Esophagus (tissue), 2 donors: ENCODE data around the gene POLD4. TPM values are rescaled to one million over a fixed set of nuclear protein-coding genes. Genes with fewer than 3 reads are reported as not detected.

Experiments
- H3K27ac ChIP-seq, 2 donors: one replicate each; pipeline ENCODE4 v1.5.1; 2013; ENCODE audit warnings: low read depth in 2 of 2, mild to moderate bottlenecking in 2 of 2, inconsistent platforms in 1 of 2, low read length in 1 of 2, moderate library complexity in 1 of 2
- H3K27me3 ChIP-seq, 2 donors: one replicate each; pipeline ENCODE4 v1.6.1; 2013; ENCODE audit warnings: low read length in 2 of 2, control low read depth in 1 of 2, mild to moderate bottlenecking in 1 of 2; ENCODE audit not compliant: insufficient read depth in 2 of 2, control insufficient read depth in 1 of 2
- H3K36me3 ChIP-seq, 2 donors: one replicate each; pipeline ENCODE4 v1.6.1; 2013; ENCODE audit warnings: low read length in 1 of 2; ENCODE audit not compliant: control insufficient read depth in 2 of 2, insufficient read depth in 2 of 2
- H3K4me1 ChIP-seq, 2 donors: one replicate each; pipeline ENCODE4 v1.6.1; 2013; ENCODE audit warnings: low read length in 1 of 2; ENCODE audit not compliant: control insufficient read depth in 2 of 2, insufficient read depth in 2 of 2
- H3K4me3 ChIP-seq, 2 donors: one replicate each; pipeline ENCODE4 v1.5.1; 2013; ENCODE audit warnings: low read length in 2 of 2, mild to moderate bottlenecking in 2 of 2, low read depth in 1 of 2, moderate library complexity in 1 of 2
- H3K9me3 ChIP-seq, 2 donors: one replicate each; pipeline ENCODE4 v1.6.1; 2013; ENCODE audit warnings: mild to moderate bottlenecking in 2 of 2, low read depth in 1 of 2, low read length in 1 of 2, moderate library complexity in 1 of 2; ENCODE audit not compliant: control insufficient read depth in 2 of 2, insufficient read depth in 1 of 2
- WGBS, 2 donors: extraction: QIAGEN DNeasy Blood & Tissue Kit; methylation state at CpG; one replicate each; pipeline ENCODE4 v1.1.7; 2013; 5-methylcytosine and 5-hydroxymethylcytosine counted together
- polyA plus RNA-seq, 2 donors: library from polyadenylated mRNA; stranded (reverse); fragments of 200-250 nt; gene quantifications; one replicate each; pipeline ENCODE4 v1.2.3, GENCODE V29; 2013
- donor health status: healthy with polysubstance abuse.
- donor health status: Bipolar disorder and iron deficiency.

The POLD4 gene
- polyA plus RNA-seq, 2 donors: 112 to 114 TPM

DNA sequence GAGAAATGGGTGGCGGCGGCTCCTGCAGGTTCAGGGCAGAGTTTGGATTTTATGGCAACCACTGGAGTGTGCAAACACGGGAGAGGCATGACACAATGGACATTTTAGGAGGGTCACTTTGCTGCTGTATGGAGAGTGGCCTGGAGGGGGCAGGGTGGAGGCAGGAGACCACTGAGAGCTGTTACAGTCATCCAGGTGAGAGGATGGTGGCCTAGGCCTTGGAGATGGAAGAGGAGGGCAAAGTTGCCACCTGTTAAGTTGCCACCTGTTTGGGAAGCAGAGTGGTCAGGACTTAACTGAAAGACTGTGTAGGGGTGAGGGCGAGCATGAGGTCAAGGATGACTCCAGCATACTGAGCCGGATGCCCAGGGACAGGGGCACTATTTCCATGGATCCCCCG is 36.1 kb upstream of the POLD4 start:
- no peaks in the 10 kb centered on the region for H3K9me3 ChIP-seq
- no peak overlapping the region for H3K27ac ChIP-seq
- H3K4me1 ChIP-seq: peaks cover 2 to 12% of the 10 kb centered on the region in 2 donors
- peaks cover 0 to 8% of the 10 kb centered on the region in 2 donors for H3K36me3 ChIP-seq
- H3K4me3 ChIP-seq: no peak overlapping the region
- H3K27me3 ChIP-seq: no peaks in the 10 kb centered on the region
- 65 to 74% methylated on average over 6 of the region's 6 CpGs for WGBS, 2 donors

DNA sequence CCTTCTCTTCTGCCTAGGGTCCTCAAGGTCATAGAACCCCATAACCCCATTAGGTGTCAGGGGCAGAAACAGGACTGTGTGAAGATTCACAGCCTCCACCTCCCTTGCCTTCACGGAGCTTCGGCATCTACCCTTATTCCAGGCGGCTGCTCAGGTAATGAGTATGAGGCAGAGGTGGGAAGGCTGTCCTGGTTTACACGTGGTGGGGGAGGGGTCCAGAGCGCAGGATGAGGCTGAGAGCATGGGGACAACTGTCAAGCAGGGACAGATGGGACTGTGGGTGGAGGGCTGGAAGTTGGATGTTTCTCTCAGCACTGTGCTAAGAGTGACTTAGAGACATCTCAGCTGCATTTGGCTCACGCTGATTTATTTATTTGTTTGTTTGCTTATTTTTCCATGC is 34.2 kb upstream of the POLD4 start:
- no peak overlapping the region for H3K4me3 ChIP-seq
- no peaks in the 10 kb centered on the region for H3K36me3 ChIP-seq
- peaks cover 2 to 7% of the 10 kb centered on the region in 2 donors for H3K4me1 ChIP-seq
- no peaks in the 10 kb centered on the region for H3K27me3 ChIP-seq
- no peaks in the 10 kb centered on the region for H3K9me3 ChIP-seq
- H3K27ac ChIP-seq: no peak overlapping the region
- whole genome bisulfite sequencing, 2 donors: 64 to 71% methylated on average over 6 of the region's 6 CpGs

DNA sequence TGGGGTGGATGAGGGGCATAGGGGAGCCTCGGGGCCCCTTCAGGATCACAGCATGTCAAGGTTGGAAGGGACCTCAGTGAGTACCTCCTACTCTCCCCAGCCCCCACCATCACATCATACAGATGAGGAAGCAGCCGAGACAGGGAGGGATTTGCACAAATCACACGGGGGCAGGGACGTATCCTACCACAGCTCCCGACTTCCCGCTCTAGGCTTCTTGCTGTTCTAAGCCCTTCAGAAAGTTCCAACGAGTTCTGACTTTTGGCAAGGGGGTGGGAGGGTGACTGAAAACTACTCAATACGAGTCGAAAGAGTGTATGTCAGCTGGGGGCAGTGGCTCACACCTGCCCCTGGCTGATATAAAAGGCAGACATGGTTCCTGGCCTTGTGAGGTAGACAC is 33.7 kb upstream of the POLD4 start:
- Histone ChIP-seq H3K9me3 (no peaks in the 10 kb centered on the region), H3K27ac (no peak overlapping the region), H3K4me3 (no peak overlapping the region), H3K27me3 (no peaks in the 10 kb centered on the region), H3K4me1 (peaks cover 2 to 4% of the 10 kb centered on the region in 2 donors), H3K36me3 (no peaks in the 10 kb centered on the region)
- WGBS, 2 donors: 48 to 51% methylated on average over 9 of the region's 9 CpGs

GRCh38 chr11:67384851-67385366 is 31.6 kb upstream of the POLD4 start:
- Histone ChIP-seq H3K27me3 (no peaks in the 10 kb centered on the region), H3K4me1 (peaks cover 2 to 7% of the 10 kb centered on the region in 2 donors), H3K4me3 (no peak overlapping the region), H3K9me3 (no peaks in the 10 kb centered on the region), H3K27ac (no peak overlapping the region), H3K36me3 (no peaks in the 10 kb centered on the region)
- WGBS, 2 donors: 41 to 46% methylated on average over 3 of the region's 3 CpGs

- Histone ChIP-seq H3K4me1 (peaks cover 2 to 13% of the 10 kb centered on the region in 2 donors), H3K27ac (no peak overlapping the region), H3K4me3 (no peak overlapping the region), H3K36me3 (no peaks in the 10 kb centered on the region), H3K27me3 (no peaks in the 10 kb centered on the region), H3K9me3 (no peaks in the 10 kb centered on the region)
- WGBS, 2 donors: 38 to 39% methylated on average over 16 of the region's 16 CpGs
Observed at GRCh38 chr11:67382276-67383136, 29.2 kb upstream of the POLD4 start.

DNA sequence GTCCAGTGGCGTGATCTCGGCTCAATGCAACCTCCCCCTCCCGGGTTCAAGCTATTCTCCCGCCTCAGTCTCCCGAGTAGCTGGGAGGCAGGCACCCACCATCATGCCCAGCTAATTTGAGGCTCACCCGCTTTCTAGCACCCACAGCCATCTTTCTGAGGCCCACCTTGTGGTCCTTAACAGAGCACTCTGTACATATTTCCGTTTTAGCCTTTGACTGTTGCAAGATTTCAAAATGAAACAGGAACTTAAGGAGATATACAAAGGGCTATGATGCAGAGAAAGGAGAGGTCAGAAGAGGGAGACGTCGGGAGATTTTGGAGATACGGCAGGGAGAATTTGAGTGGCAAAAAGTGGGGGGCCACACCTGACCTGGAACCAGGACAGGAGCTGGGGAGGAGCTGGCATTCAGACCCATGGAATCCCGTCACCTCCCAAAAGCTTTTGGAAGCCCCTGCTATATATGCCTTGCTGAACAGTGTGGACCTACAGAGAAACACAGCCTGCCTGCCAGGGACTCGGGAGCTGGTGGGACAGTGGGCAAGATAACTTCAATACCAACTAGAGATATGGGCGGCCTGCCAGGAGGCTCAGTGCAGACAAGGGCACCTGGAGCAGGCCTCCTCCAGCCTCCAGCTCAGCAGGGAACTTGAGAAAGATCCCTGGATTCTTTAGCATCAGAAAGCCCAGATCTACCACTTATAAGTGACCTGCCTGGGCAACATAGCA is 28.1 kb upstream of the POLD4 start:
- 77 to 81% methylated on average over 13 of the region's 13 CpGs for WGBS, 2 donors
- H3K27ac ChIP-seq: peak overlapping the region in 1 of 2 donors; percentile 39

GRCh38 chr11:67379061-67380058 is 26.0 kb upstream of the POLD4 start:
- H3K4me3 ChIP-seq: no peak overlapping the region
- peaks cover 3 to 19% of the 10 kb centered on the region in 2 donors for H3K4me1 ChIP-seq
- H3K27me3 ChIP-seq: no peaks in the 10 kb centered on the region
- peak overlapping the region in 1 of 2 donors; percentile 78 for H3K27ac ChIP-seq
- 46 to 51% methylated on average over 21 to 23 of the region's 23 CpGs for WGBS, 2 donors
- H3K9me3 ChIP-seq: no peaks in the 10 kb centered on the region
- H3K36me3 ChIP-seq: no peaks in the 10 kb centered on the region

More for the DNA sequence above, 28.1 kb upstream of the POLD4 start:
- no peaks in the 10 kb centered on the region for H3K27me3 ChIP-seq
- H3K36me3 ChIP-seq: no peaks in the 10 kb centered on the region
- no peak overlapping the region for H3K4me3 ChIP-seq
- H3K4me1 ChIP-seq: peaks cover 2 to 13% of the 10 kb centered on the region in 2 donors
- no peaks in the 10 kb centered on the region for H3K9me3 ChIP-seq

DNA sequence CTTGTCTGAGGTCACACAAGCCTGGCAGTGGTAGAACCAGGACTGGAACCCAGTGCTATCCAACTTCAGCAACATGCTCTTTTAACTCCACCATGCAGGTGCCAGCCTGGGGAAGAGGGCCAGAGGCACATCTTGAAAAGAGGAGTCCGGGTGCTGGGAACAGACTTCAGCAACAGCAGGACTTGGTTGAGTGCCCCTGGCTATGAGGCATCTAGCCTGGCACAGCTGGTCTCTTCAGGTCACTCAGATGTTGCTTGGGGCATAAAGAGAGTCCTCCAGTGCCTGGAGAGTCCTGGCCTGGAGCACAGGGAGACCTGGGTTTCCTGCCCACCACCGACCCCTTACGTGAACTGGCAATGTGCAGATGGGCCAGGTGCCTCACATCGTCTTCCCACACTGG is 25.2 kb upstream of the POLD4 start:
- no peaks in the 10 kb centered on the region for H3K27me3 ChIP-seq
- WGBS, 2 donors: 82 to 94% methylated on average over 4 of the region's 4 CpGs
- H3K36me3 ChIP-seq: no peaks in the 10 kb centered on the region
- peaks cover 6 to 25% of the 10 kb centered on the region in 2 donors for H3K4me1 ChIP-seq
- no peak overlapping the region for H3K4me3 ChIP-seq
- H3K9me3 ChIP-seq: no peaks in the 10 kb centered on the region
- H3K27ac ChIP-seq: no peak overlapping the region
